Measurements from ENCODE around the gene WDR62.
"Not testable (repeated sequence)": the region's sequence is repeated elsewhere in the genome, so short reads cannot be mapped to it uniquely, and the experiment has no call there.

The WDR62 gene

DNA sequence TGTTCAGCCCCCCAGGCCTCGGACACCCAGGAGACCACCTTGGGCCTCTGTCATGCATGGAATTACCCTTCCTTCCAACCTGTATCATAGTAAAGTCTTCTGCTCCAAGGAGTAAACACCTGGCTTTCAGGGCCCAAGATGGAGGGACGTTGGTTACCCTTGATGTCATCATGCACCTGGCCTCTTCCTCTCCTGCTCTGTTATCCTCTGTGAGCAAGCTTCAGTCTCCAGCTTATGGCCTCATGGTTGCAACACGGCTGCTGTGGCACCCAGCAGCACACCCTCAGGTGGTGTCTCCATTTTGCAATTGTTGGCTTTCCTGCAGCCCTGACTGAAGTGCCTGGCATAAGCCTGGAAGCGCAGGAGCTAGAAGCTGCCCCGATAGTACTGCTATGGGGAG, 52.3 kb downstream of the WDR62 start:
- in situ Hi-C loops (cut with MboI; ENCODE audit: low sequenced_read_pairs): no loop called here

DNA sequence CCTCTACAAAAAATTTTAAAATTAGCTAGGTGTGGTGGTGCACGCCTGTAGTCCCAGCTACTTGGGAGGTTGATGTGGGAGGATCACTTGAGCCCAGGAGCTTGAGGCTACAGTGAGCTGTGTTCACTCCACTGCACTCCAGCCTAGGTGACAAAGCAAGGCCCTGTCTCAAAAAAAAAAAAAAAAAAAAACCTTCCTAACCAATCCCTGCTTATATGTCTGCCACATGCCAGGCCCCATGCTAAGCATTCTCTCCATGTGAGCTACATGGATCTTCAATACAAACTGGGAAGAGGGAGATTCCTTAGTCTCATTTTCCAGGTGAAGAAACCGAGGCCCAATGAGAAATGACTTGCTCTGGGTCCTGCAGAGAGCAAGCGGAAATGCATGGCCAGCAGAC, 54.0 kb downstream of the WDR62 start:
- in situ Hi-C loops (cut with MboI; ENCODE audit: low sequenced_read_pairs): no loop called here

DNA sequence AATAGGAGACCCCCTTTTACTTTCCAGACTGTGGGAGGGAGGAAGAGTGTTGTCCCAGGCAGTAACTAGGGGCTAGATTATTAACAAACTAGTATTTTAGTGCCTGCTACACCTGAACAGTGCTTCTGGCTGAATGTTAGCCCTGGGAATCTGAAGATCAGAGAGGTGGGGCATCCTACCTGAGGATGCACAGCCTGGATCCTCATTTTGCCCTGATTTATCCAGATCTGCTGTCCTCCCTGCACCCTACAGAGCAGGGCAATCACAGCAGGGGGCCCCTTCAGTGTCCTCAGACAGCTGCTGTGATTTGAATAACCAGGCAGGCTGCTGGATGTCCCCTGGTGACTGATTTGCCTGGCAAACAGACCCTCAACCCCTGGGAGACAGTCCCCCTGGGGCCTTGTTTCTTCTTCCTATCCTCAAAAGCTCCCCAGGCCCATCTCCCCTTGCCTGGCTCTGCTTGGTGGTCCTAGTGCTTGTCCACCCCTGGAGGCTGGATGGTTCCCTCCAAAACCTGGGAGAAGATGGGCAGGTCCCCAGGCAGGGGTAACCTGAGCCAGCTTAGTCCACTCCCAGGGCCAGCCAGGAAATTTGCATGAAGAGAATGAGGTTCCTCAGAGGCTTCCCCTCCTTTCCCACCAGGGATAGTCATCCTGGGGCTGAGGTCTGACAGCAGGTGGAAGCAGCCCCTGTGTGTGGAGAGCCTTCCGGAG, 55.9 kb downstream of the WDR62 start, which contains the start of gene OVOL3:
OVOL3 (plus strand) TSS at position 657 of the 713 bp plus-strand sequence. CDS start 60 bp downstream, outside the sequence.
- in situ Hi-C loops (cut with MboI; ENCODE audit: low sequenced_read_pairs): no loop called here

DNA sequence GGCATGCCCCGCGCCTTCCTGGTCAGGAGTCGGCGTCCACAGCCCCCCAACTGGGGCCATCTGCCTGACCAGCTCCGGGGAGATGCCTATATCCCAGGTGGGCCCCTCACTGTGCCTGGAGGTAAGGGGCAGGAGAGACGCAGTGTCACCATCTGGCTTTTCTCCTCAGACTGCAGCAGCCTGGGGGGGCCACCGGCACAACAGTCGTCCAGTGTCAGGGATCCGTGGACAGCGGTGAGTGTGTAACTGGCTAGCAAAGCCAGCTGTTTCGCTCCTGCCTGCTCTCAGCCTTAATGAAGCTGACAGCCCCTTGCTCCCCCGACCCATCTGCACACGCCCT, 56.5 kb downstream of the WDR62 start:
- in situ Hi-C loops (cut with MboI; ENCODE audit: low sequenced_read_pairs): no loop called here

DNA sequence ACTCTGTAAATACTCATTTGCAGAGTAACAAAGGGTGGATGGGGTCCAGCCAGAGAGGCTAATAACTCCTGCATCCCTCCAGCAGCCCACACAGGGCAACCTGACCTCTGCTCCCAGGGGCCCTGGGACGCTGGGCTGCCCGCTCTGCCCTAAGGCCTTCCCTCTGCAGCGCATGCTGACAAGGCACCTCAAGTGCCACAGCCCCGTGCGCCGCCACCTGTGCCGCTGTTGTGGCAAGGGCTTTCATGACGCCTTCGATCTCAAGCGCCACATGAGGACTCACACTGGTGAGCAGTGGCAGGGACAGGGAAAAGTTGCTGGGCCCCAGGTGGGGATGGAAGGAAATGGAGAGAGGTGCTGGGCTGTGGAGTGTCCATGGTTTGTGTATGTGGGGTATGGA, 58.0 kb downstream of the WDR62 start:
- in situ Hi-C loops (cut with MboI; ENCODE audit: low sequenced_read_pairs): no loop called here

DNA sequence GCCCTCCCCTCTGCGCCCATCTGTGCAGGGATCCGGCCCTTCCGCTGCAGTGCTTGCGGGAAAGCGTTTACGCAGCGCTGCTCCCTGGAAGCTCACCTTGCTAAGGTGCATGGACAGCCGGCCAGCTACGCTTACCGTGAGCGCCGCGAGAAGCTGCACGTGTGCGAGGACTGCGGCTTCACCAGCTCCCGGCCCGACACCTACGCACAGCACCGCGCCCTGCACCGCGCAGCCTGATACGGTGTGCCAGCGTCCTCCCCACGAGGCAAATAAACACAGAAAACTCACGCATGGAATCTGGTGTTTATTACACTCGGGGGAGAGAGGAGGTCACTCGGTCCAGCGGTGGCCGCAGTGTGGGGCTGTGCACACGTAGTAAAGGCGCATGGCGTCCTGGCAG, 58.7 kb downstream of the WDR62 start:
- in situ Hi-C loops (cut with MboI; ENCODE audit: low sequenced_read_pairs): no loop called here

DNA sequence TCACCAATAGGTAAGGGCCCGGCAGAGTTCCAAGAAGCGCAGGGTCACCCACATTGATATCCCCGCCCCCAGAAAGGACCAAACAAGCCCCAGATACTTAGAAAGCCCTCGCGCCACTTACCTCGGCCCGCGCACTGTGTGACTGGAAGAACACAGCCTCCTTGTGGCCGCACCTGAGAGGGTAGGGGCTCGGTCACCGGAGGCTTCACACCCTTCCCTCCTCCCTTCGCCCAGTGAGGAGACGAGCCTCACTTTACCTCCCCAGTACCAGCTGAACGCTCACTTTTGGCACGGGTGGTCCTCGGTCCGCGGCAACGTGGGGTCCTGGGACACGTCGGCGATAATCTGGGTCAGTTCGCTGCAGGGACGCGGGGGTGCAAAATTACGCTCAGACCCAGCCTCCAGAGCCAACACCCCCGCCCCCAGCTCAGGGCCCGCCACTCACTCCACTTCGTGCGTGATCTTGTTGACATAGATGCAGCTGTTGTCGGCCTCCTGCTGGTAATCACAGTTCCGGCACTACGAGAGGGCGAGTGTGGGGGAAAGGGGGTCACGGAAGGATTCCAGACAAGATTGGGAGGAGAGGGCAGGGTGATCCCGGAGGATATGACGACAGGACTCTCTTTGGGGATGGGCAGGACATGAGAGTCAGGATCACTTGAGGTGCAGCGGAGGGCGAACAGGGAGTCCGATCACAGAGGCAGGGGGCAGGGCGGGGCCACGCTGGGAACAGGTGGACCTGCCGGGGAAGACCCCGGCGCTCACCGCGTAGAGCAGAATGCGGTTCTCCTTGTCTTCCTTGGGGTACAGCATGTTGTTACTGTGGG, 59.4 kb downstream of the WDR62 start:
- in situ Hi-C loops (cut with MboI; ENCODE audit: low sequenced_read_pairs): no loop called here

DNA sequence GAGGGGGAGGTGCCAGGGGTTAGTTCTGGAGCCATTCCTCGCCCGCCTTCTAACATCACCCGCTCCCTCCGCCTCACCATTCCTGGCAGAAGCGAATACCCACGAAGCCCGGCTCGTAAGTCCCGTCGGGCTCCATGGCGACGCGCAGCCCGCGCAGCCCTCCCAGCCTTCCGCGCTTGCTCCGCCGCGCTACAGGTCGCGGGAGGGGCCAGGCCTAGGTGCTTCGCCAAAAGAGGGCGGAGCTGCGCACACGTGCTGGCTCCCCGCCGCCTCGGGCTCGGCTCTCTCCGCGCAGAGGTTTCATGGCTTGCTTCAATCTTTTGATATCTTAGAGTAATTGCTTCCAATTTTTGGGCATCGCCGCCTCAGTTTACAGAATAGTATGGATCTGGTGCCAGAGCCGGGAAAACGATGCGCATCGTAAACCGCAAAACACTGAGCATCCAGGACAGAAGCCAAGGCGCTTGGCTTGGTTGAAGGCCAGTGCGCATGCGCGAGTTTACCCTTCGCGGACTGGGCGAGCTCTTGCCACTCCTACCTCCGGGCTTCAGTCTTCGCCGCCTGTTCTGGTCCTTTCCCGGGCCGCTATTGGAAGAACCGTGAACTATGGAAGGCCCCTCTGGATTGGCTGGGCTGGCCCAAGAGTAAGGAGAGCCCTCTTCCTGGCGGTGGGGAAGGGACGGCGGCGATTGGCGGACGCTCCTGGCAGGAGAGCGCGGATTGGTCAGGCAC, 60.2 kb downstream of the WDR62 start, which contains the start of gene POLR2I:
POLR2I (minus strand) TSS at position 155 of the 732 bp plus-strand sequence; CDS start at position 136, 19 bp downstream.
- in situ Hi-C loops (cut with MboI; ENCODE audit: low sequenced_read_pairs): no loop called here

DNA sequence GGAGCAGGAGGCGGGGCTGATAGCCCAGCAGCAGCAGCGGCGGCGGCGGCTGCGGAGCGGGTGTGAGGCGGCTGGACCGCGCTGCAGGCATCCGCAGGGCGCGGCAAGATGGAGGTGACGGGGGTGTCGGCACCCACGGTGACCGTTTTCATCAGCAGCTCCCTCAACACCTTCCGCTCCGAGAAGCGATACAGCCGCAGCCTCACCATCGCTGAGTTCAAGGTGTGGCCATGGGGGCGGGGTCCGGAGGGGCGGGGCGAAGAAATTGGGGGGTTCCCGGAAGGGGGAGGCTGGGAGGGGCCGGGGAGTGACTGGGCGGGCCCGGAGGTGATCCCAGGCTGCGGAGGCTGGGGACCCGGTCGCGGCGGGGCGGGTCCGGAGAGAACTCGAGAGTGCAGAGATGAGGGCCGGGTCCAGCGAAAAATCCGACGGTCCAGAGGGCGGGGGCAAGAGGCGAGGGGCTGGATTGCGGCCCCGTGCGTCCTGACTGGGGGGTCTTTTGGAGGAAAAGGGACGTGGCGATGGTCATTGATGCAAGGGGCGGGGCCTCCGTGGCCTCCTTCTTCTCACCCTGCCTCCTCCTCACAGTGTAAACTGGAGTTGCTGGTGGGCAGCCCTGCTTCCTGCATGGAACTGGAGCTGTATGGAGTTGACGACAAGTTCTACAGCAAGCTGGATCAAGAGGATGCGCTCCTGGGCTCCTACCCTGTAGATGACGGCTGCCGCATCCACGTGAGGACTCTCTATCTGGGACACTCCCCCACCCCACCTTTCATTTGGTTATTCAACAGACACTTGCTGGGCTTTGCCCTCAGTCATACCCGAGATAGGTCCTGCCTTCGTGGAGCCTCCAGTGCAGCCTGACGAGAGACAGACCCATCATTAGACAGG, 61.0 kb downstream of the WDR62 start, which contains the start of gene TBCB:
TBCB (plus strand) TSS at position 16 of the 891 bp plus-strand sequence; CDS start at position 109, 93 bp downstream.
- in situ Hi-C loops (cut with MboI; ENCODE audit: low sequenced_read_pairs): no loop called here

DNA sequence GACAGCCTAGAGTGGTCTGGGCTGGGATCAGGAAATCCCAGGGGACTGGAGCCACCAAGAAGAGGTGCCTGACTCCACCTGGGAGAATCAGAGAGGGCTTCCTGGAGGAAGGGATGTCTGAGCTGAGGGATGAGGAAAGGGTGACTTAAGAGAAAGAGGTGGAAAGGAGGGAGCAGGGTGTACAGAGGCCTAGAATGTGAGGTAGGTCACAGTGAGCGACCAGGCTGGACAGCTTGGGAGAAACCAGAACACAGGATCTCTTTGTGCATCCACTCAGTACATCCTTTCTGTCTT, 61.6 kb downstream of the WDR62 start:
- in situ Hi-C loops (cut with MboI; ENCODE audit: low sequenced_read_pairs): no loop called here

DNA sequence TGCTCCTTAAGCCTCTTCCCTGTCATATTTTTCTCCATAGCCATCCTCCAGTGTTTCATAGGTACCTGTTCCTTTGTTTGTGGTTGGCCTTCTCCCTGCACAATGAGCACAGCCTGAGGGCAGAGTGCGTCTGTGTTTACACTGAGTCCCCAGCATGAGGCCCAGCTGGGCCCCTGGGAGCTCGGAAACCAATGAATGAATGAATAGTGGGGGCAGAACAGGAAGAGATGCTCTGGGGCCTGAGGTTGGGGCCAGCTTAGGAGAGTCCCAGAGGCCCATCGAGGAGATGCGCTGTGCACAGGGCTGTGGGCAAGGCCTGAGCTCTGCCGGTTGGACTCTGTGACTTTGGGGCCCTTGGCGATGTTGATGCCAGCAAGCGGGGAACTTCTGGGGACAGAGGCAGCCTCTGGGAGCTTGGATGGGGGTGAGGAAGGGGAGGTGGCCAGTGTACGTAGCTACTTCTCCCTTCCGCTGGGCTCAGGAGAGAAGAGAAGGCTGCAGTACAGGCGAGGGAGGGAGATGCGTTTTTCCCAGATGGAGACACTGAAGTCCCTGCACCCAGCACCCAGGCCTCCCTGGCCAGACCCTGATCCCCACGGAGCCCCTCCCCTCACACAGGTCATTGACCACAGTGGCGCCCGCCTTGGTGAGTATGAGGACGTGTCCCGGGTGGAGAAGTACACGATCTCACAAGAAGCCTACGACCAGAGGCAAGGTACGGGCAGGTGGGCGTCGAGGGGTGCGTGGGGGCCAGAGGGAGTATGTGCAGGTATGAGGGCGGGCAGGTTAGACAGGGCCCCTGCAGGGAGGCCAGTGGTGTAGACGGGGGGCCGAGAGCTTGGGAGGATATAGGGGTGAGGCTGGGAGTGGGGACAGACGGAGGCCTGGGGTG, 65.6 kb downstream of the WDR62 start:
- in situ Hi-C loops (cut with MboI; ENCODE audit: low sequenced_read_pairs): no loop called here

DNA sequence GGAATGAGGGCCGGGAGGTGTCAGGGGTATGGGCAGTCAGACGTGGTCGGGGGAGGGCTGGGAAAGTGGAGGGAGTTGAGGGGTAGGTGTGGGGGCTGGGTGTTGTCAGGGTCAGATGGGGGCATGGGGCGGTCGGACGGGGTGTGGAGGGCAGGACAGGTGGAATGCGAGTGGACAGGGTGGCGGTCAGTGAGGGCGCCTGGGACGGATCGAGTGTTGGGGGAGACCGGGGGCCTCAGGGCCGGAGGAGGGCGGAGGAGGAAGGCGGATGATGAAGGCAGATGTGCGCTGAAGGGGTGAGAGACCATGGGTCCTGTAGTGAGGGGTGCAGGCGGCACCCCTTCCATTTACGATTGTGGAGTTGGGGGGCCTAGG, 66.3 kb downstream of the WDR62 start:
- in situ Hi-C loops (cut with MboI; ENCODE audit: low sequenced_read_pairs): no loop called here

DNA sequence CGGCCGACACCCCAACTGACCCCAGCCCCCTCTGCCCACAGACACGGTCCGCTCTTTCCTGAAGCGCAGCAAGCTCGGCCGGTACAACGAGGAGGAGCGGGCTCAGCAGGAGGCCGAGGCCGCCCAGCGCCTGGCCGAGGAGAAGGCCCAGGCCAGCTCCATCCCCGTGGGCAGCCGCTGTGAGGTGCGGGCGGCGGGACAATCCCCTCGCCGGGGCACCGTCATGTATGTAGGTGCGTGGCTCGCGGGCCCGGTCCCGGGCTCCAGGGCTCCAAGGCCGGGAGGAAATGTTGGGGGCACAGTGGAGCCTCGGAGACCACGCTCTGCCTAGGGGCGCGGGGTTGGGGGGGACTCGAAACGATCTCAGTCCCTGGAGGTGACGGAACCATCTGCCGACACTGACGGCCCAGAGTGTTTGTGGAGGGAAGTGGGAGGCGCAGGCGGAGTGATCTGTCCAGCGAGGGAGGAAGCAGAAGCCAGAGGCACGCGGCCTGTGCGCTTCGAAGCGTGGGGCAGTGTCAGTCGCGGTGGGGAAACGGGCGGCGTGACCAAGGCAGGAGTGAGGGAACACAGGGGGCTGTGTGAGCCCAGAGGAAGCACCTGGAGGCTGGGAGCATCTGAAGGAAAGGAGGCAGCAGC, 66.9 kb downstream of the WDR62 start:
- in situ Hi-C loops (cut with MboI; ENCODE audit: low sequenced_read_pairs): no loop called here

DNA sequence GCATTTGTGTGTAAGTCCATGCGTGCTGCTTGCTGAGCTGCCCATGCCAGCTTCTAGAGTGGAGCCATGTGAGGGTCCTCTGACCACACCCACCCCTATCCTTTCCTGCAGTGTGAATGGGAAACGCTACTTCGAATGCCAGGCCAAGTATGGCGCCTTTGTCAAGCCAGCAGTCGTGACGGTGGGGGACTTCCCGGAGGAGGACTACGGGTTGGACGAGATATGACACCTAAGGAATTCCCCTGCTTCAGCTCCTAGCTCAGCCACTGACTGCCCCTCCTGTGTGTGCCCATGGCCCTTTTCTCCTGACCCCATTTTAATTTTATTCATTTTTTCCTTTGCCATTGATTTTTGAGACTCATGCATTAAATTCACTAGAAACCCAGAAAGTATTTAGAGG, 70.9 kb downstream of the WDR62 start:
- in situ Hi-C loops (cut with MboI; ENCODE audit: low sequenced_read_pairs): no loop called here

DNA sequence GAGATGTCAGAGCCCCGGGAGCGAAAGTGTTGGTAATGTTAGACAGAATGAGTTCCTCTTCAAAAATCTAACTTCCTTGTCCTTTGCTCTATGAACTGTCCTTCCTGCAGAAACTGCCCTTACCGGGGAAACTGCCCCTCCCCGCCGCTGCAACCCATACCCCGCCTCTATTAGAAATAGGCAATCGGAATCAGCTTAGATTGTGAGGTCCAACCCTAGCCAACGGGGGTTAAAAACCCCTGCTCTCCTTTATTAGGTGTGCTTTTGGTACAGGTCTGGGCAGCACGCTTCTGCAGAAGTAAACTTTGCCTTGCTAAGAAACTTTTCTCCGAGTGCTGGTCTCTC, 73.7 kb downstream of the WDR62 start:
- in situ Hi-C loops (cut with MboI; ENCODE audit: low sequenced_read_pairs): no loop called here

DNA sequence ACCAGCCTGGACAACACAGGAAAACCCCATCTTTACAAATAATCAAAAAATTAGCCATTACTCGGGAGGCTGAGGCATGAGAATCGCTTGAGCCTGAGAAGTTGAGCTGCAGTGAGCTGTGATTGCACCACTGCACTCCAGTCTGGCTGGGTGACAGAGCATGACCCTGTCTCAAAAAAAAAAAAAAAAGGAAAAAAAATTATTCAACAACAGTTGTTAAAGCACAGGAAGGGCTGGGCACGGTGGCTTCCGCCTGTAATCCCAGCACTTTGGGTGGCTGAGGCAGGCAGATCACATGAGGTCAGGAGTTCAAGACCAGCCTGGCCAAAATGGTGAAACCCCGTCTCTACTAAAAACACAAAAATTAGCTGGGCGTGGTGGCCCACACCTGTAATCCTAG, 76.5 kb downstream of the WDR62 start:
- in situ Hi-C loops (cut with MboI; ENCODE audit: low sequenced_read_pairs): not testable (repeated sequence)

DNA sequence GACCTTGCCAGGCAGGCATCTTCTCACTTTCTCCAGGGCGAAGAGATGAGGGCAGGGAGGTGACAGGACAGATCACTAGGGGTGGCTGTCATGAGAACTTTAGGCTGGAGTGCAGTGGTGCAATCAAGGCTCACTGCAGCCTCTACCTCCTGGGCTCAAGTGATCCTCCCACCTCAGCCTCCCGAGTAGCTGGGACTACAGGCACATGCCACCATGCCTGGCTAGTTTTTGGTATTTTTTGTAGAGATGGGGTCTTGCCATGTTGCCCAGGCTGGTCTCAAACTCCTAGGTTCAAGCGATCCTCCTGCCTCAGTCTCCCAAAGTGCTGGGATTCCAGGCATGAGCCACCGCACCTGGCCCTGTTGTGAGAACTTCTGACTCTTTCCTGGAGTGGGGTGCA, 80.2 kb downstream of the WDR62 start:
- in situ Hi-C loops (cut with MboI; ENCODE audit: low sequenced_read_pairs): not testable (repeated sequence)

DNA sequence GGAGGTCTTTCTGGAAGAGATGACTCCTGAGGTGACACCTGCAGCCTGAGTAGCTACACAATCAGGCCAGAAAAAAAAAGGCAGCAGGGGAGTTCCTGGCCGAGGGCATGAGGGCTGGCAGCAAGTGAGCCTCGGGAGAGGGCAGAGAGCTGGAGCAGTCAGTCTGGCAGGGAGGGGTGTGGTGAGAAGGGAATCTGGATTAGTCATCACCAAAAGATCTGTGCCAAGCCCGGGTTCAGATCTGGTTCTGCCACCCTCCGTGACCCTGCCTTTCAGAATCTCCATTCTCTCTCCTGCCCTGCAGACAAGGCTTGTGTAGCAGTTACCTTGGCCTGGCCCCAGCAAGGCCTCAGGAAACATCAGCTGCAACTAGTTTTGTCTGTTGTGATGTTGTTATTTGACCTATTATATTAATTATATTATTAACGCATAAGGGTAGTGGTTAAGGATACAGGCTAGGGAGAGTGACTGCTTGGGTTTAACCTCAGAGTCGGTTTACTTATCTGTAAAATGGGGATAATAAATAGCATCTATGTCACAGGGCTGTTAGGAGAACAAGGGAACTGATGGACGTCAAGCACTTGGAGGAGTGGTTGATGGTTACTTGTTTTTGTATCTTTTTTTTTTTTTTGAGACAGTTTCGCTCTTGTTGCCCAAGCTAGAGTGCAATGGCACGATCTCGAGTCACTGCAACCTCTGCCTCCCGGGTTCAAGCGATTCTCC, 82.4 kb downstream of the WDR62 start:
- in situ Hi-C loops (cut with MboI; ENCODE audit: low sequenced_read_pairs): no loop called here

DNA sequence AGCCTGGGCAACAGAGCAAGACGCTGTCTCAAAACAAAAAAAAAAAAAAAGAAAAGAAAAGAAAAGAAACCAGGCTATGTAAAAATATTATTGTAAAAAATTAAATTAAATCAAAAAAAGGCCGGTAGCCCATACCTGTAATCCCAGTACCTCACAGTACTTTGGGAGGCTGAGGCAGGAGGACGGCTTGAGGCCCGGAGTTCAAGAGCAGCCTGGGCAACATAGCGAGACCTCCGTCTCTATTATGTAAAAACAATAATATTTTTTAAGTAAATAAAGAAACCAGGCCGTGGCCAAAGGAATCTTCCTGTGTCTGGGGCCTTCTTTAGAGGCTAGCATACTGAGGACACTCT, 84.4 kb downstream of the WDR62 start:
- in situ Hi-C loops (cut with MboI; ENCODE audit: low sequenced_read_pairs): no loop called here
